GM13977 (cell line): ENCODE measurements around the gene NECTIN4.
A peak's percentile ranks its signal among the peaks of the same experiment; 100 is the strongest.

Experiments used
- DNase-seq: peaks from one replicate; pipeline ENCODE4 v3.0.0; 2012; ENCODE audit warnings: low spot score
- CTCF ChIP-seq: IDR thresholded peaks from 2 replicates; pipeline ENCODE4 v1.5.1; 2012; ENCODE audit warnings: mild to moderate bottlenecking, control low read depth; ENCODE audit not compliant: insufficient read depth; ENCODE audit errors: extremely low read depth, missing control alignments
- in situ Hi-C: fragments of 300-500 bp; cut with MboI; formaldehyde crosslinking; loops from one replicate; pipeline ENCODE4 v1.12.0; 2022; ENCODE audit warnings: low sequenced_read_pairs, low pct_unique_long_range_greater_than_20kb, mixed read lengths, inconsistent platforms; ENCODE audit not compliant: unreplicated experiment

Gene NECTIN4

GRCh38 chr1:161096530-161096929, 7.2 kb upstream of the NECTIN4 start:
- in situ Hi-C loops = no loop called here
- TF ChIP-seq CTCF = no peak
- DNase-seq = no peak

- in situ Hi-C loops = no loop called here
- DNase-seq = peak; percentile 76
- TF ChIP-seq CTCF = no peak
Measured at GRCh38 chr1:161096015-161096414, 6.7 kb upstream of the NECTIN4 start.

GRCh38 chr1:161095230-161095629, 5.9 kb upstream of the NECTIN4 start:
- TF ChIP-seq CTCF = no peak
- in situ Hi-C loops = no loop called here
- DNase-seq = no peak

- TF ChIP-seq CTCF = no peak
- in situ Hi-C loops = no loop called here
- no peak for DNase-seq
Measured at GRCh38 chr1:161094481-161094880, 5.1 kb upstream of the NECTIN4 start.

DNA sequence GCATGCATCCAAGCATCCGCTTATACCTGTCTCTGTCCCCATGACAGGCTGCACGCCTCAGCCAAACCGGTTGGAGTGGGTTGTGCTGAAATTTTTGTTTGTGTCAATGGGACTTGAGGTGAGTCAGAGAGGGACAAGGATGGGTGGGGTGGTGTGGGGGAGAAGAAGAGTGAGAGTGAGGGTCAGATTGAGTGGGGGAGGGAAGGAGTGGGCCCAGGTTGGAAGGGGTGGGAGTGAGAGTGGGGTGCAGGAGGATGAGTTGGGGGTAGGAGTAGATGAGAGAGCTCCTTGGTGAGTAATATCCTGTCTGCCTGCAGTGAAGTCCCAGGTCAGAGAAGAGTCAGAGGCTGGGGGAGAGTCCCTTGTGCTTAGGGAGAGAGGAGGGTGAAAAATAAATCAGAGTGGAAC, 3.3 kb upstream of the NECTIN4 start:
- peak; percentile 69 for DNase-seq
- in situ Hi-C loops = no loop called here
- TF ChIP-seq CTCF = no peak

DNA sequence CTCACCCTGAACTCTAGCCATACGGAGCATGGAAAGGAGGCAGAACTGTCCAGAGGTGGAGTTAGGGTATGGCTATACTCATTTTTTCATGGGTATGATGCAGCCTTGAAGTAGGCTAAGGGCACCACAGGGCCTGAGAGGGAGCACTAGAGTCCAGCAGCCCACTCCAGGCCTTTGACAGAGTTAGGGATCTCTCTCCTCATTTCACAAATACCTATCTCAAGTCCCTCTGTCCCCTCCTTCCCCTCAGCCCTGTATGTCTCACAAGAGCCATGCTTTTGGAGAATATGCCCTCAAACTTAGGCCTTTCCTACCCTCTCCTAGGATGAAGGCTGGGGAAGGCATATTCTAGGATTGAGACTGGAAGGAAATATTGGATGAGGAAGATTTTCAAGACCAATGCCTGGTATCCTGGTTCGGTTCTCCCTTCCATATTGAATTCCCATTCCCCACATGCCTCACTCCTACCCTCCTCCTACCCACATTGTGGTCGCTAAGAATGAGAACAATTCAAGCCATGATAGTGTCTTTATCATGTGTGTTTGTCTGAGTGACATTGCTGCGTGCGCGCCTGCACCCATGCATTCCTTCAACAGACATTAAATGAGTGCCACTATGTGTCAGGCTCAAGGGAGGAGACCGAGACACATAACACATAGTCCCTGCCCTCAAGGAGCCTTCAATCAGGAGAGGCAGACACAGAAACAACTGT, 2.6 kb upstream of the NECTIN4 start:
- in situ Hi-C loops = no loop called here
- no peak for TF ChIP-seq CTCF
- DNase-seq = no peak
